GM12878 (cell line): ENCODE measurements around the gene TOMM40L. TPM values are rescaled to one million over a fixed set of nuclear protein-coding genes. Genes with fewer than 3 reads are reported as not detected.

Experiments
- ATAC-seq: fragments of 200-7000 bp; cut with Tn5 transposase; 3 replicates; pipeline ENCODE4 v1.9.1; 2020; ENCODE audit warnings: mild to moderate bottlenecking, moderate library complexity
- BruUV-seq: library from RNA; stranded (reverse); fragments of 400-500 nt; replicated peaks from 2 replicates; lab custom pipeline; 2021; lab: Mats Ljungman, UMichigan
- CTCF ChIA-PET: fragments of 300-600 bp; sonication (Branson Sonifier 250); formaldehyde crosslinking; extraction: SDS; loops from one replicate; lab custom pipeline; 2021; ENCODE audit warnings: inconsistent platforms; lab: Yijun Ruan, JAX
- POLR2A ChIA-PET: fragments of 350-600 bp; formaldehyde crosslinking; extraction: SDS; loops from one replicate; lab custom pipeline; 2021; ENCODE audit warnings: inconsistent platforms; lab: Charles Lee
- RAD21 ChIA-PET: fragments of 300-600 bp; sonication (Branson Sonifier 250); formaldehyde crosslinking; loops from one replicate; lab custom pipeline; 2023; ENCODE audit warnings: antibody characterized with exemption; ENCODE audit not compliant: unreplicated experiment; lab: Charles Lee
- SMC1A ChIA-PET: fragments of 300-600 bp; sonication (Branson Sonifier 250); formaldehyde crosslinking; loops from one replicate; lab custom pipeline; 2023; ENCODE audit not compliant: unreplicated experiment, uncharacterized antibody; lab: Charles Lee
- DNase-seq: peaks from one replicate; pipeline ENCODE4 v3.0.0-alpha.2; 2011; ENCODE audit warnings: low read depth, low spot score
- FAIRE-seq: peaks from 3 replicates; lab custom pipeline; 2011; peaks lifted over from hg19 to GRCh38; lab: Jason Lieb, UNC
- H2AFZ ChIP-seq: 2 replicates; pipeline ENCODE4 v1.6.0; 2011; ENCODE audit warnings: low read depth, low read length, control low read depth; ENCODE audit not compliant: control insufficient read depth
- H3K27ac ChIP-seq: 2 replicates; pipeline ENCODE4 v1.5.1; 2011; ENCODE audit warnings: control low read depth; ENCODE audit not compliant: control insufficient read depth, insufficient read depth
- H3K27me3 ChIP-seq, 2 experiments: replicated peaks in 1 of 2; 2 replicates each; pipeline versions ENCODE4 v1.6.0 to v1.6.1; 2011; ENCODE audit warnings: low read length in 1 of 2; ENCODE audit not compliant: control insufficient read depth in 2 of 2, insufficient read depth in 2 of 2
- H3K36me3 ChIP-seq, 2 experiments: 2 replicates each; pipeline ENCODE4 v1.5.1; 2011; ENCODE audit warnings: low read length in 1 of 2; ENCODE audit not compliant: control insufficient read depth in 2 of 2, insufficient read depth in 2 of 2
- H3K4me1 ChIP-seq: 2 replicates; pipeline ENCODE4 v1.6.1; 2011; ENCODE audit warnings: mild to moderate bottlenecking, low read length, moderate library complexity, mixed read lengths; ENCODE audit not compliant: control insufficient read depth, insufficient read depth
- H3K4me2 ChIP-seq: 2 replicates; pipeline ENCODE4 v1.6.0; 2011; ENCODE audit warnings: control low read depth; ENCODE audit not compliant: control insufficient read depth, insufficient read depth
- H3K4me3 ChIP-seq: fragments of 200-600 bp; sonication (generic); 2 replicates; pipeline ENCODE4 v1.5.1; 2016
- H3K79me2 ChIP-seq: 2 replicates; pipeline ENCODE4 v1.6.0; 2011; ENCODE audit warnings: low read length; ENCODE audit not compliant: control insufficient read depth, insufficient read depth
- H3K9ac ChIP-seq: 2 replicates; pipeline ENCODE4 v1.8.0; 2011; ENCODE audit warnings: low read length, control low read depth, mixed read lengths; ENCODE audit not compliant: control insufficient read depth, insufficient read depth
- H3K9me3 ChIP-seq: replicated peaks from 3 replicates; pipeline ENCODE4 v1.5.1; 2011; ENCODE audit warnings: mild to moderate bottlenecking, low read length; ENCODE audit not compliant: control insufficient read depth, insufficient read depth
- H4K20me1 ChIP-seq: 2 replicates; pipeline ENCODE4 v1.6.0; 2011; ENCODE audit not compliant: control insufficient read depth, insufficient read depth
- EP300 ChIP-seq, 2 experiments: fragments of 150-350 bp in 1 of 2; IDR thresholded peaks; 2 replicates each; pipeline ENCODE4 v1.6.1; 2011 to 2012; ENCODE audit warnings: low read depth in 2 of 2, low read length in 2 of 2, borderline replicate concordance in 1 of 2, improper control_type of control experiment in 1 of 2, inconsistent platforms in 1 of 2; ENCODE audit not compliant: control insufficient read depth in 1 of 2
- JUND ChIP-seq: IDR thresholded peaks from 2 replicates; pipeline ENCODE4 v1.6.1; 2012; ENCODE audit warnings: low read depth, mild to moderate bottlenecking, low read length, improper control_type of control experiment, moderate library complexity
- SMAD1 ChIP-seq: fragments of 450-650 bp; IDR thresholded peaks from 2 replicates; pipeline ENCODE4 v1.6.1; 2018; ENCODE audit warnings: mild to moderate bottlenecking, low read depth; ENCODE audit not compliant: partially characterized antibody
- ZZZ3 ChIP-seq: IDR thresholded peaks from 2 replicates; pipeline ENCODE4 v1.6.1; 2011; ENCODE audit warnings: low read depth; ENCODE audit not compliant: control insufficient read depth, insufficient read length
- WGBS: methylation state at CpG from one replicate; pipeline ENCODE4 v1.1.6; 2016; ENCODE audit warnings: low lambda C conversion rate; ENCODE audit not compliant: insufficient replicate concordance, insufficient coverage; ENCODE audit errors: missing lambda C conversion rate; 5-methylcytosine and 5-hydroxymethylcytosine counted together
- in situ Hi-C: fragments of 300-500 bp; cut with MboI; formaldehyde crosslinking; loops from 9 replicates; pipeline ENCODE4 v1.14.3; 2018; ENCODE audit warnings: mixed read lengths
- intact Hi-C: fragments of 100-400 bp; cut with micrococcal nuclease; formaldehyde crosslinking; loops from one replicate; pipeline ENCODE4 v1.14.2; 2022; ENCODE audit not compliant: unreplicated experiment
- polyA plus RNA-seq, 11 experiments: library from polyadenylated mRNA; depleted of rRNA in 4 of 11; unstranded in 6 of 11; stranded (reverse) in 5 of 11; fragments of >200 nt; fragmentation: Nextera tagmentation in 4 of 11; fragmentation: Illumina TruSeq in 1 of 11; extraction: Ambion mirVana in 4 of 11; extraction: Trizol in 1 of 11; gene quantifications; 1 replicate in 1 of 11; 2 replicates in 10 of 11; pipeline versions ENCODE4 v1.2.1 to v1.2.3, GENCODE V29; 2011 to 2016; ENCODE audit warnings: inconsistent platforms in 2 of 11, missing spikeins in 2 of 11, low read depth in 1 of 11
- total RNA-seq, 4 experiments: library from RNA; depleted of rRNA in 3 of 4; stranded (reverse); fragments of >200 nt in 3 of 4; fragmentation: Illumina TruSeq in 1 of 4; extraction: Trizol in 1 of 4; gene quantifications; 2 replicates each; pipeline versions ENCODE4 v1.2.1 to v1.2.3, GENCODE V29; 2013 to 2021
- TF ChIP-seq, protein P1 (sequence below): IDR thresholded peaks from 2 replicates; pipeline ENCODE4 v1.6.1; 2011; ENCODE audit warnings: borderline replicate concordance, low read depth, mild to moderate bottlenecking, moderate library complexity, mixed read lengths, low read length; ENCODE audit not compliant: insufficient read depth; ENCODE audit errors: extremely low read length
- TF ChIP-seq, protein P2 (sequence below): fragments of 150-350 bp; IDR thresholded peaks from 2 replicates; pipeline ENCODE4 v1.6.1; 2014; ENCODE audit warnings: mild to moderate bottlenecking, low read depth, low read length

Gene TOMM40L
- total and polyA plus RNA-seq, 10 of the 15 experiments (the other 5 are each of a cell fraction or from before 2014, with no cell fraction given) = 5.9 to 21.6 (median 15.7) TPM

DNA sequence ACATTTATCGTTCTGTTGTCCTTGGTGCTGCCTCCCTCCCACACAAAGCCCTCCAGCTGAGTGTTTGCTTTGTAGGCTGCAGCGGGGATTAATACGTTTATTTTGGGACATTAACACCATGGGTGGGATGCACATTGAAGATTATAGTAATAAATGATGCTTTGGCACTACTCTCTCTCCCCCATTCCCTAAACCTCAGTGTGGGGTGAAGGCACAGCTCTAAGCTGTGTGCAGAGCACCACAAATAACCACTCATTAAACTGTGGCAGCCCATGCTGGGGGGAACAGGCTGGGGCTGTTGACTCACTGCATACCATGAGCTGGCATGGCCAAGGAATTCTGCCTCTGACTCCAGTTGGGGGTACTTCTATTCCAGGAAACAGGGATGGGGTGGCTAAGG lies 40.3 kb downstream of the TOMM40L start:
- H4K20me1 ChIP-seq = no peaks in the 10 kb centered on the region
- no peaks in the 10 kb centered on the region for H3K27me3 ChIP-seq
- peaks cover 6% of the 10 kb centered on the region; the same call in 1 of the 2 replicates for H3K4me1 ChIP-seq
- no peak overlapping the region for H3K9ac ChIP-seq
- H3K36me3 ChIP-seq = no peaks in the 10 kb centered on the region
- no peak overlapping the region for H3K27ac ChIP-seq
- BruUV-seq = no TSS peak
- DNase-seq = no peak
- intact Hi-C loops = no loop called here
- H3K9me3 ChIP-seq = no peaks in the 10 kb centered on the region
- SMC1A ChIA-PET = interaction anchor here (0.6 to 0.8 kb wide), 3 partner anchors 10 to 37 kb away, joined by 3 read pairs; no protein-coding TSS in a partner anchor
- no peak overlapping the region for H3K4me2 ChIP-seq
- CTCF ChIA-PET = interaction anchor here (1.3 to 2.0 kb wide), 2 partner anchors 21 to 66 kb away, joined by 3 to 7 read pairs; no protein-coding TSS in a partner anchor
- H3K79me2 ChIP-seq = no peaks in the 10 kb centered on the region
- in situ Hi-C loops = no loop called here
- RAD21 ChIA-PET = interaction anchor here (0.7 kb wide), 2 partner anchors 36 to 39 kb away, joined by 3 read pairs; no protein-coding TSS in a partner anchor
- WGBS = 28% methylated on average over 3 of the region's 3 CpGs
- no peak overlapping the region for H3K4me3 ChIP-seq
- TF ChIP-seq ZZZ3 = no peak
- TF ChIP-seq SMAD1 = no peak
- TF ChIP-seq, protein P1, sequence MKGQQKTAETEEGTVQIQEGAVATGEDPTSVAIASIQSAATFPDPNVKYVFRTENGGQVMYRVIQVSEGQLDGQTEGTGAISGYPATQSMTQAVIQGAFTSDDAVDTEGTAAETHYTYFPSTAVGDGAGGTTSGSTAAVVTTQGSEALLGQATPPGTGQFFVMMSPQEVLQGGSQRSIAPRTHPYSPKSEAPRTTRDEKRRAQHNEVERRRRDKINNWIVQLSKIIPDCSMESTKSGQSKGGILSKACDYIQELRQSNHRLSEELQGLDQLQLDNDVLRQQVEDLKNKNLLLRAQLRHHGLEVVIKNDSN = no peak
- TF ChIP-seq, protein P2, sequence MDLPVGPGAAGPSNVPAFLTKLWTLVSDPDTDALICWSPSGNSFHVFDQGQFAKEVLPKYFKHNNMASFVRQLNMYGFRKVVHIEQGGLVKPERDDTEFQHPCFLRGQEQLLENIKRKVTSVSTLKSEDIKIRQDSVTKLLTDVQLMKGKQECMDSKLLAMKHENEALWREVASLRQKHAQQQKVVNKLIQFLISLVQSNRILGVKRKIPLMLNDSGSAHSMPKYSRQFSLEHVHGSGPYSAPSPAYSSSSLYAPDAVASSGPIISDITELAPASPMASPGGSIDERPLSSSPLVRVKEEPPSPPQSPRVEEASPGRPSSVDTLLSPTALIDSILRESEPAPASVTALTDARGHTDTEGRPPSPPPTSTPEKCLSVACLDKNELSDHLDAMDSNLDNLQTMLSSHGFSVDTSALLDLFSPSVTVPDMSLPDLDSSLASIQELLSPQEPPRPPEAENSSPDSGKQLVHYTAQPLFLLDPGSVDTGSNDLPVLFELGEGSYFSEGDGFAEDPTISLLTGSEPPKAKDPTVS = no peak
- TF ChIP-seq EP300 (IDR thresholded peaks at IDR 0.05; ENCODE audit: borderline replicate concordance in 1 of 2, control insufficient read depth in 1 of 2, low read depth in 2 of 2, low read length in 2 of 2) = no peak
- TF ChIP-seq JUND = no peak
- TF ChIP-seq, all 136 proteins: peak for 0
- H2AFZ ChIP-seq = no peak overlapping the region
- POLR2A ChIA-PET = interaction anchor here (0.6 to 1.0 kb wide), 2 partner anchors 17 to 83 kb away, joined by 3 to 4 read pairs; no protein-coding TSS in a partner anchor
- no peak for ATAC-seq
- no peak for FAIRE-seq
